SH-SY5Y (cell line): ENCODE measurements around the gene PLOD2.

Source experiments
- GATA2 ChIP-seq: IDR thresholded peaks from 2 replicates; pipeline ENCODE4 v1.6.1; 2011; ENCODE audit warnings: mild to moderate bottlenecking, low read depth, low read length
- GATA3 ChIP-seq: IDR thresholded peaks from 2 replicates; pipeline ENCODE4 v1.6.1; 2011; ENCODE audit warnings: low read depth, mild to moderate bottlenecking, low read length, moderate library complexity

DNA sequence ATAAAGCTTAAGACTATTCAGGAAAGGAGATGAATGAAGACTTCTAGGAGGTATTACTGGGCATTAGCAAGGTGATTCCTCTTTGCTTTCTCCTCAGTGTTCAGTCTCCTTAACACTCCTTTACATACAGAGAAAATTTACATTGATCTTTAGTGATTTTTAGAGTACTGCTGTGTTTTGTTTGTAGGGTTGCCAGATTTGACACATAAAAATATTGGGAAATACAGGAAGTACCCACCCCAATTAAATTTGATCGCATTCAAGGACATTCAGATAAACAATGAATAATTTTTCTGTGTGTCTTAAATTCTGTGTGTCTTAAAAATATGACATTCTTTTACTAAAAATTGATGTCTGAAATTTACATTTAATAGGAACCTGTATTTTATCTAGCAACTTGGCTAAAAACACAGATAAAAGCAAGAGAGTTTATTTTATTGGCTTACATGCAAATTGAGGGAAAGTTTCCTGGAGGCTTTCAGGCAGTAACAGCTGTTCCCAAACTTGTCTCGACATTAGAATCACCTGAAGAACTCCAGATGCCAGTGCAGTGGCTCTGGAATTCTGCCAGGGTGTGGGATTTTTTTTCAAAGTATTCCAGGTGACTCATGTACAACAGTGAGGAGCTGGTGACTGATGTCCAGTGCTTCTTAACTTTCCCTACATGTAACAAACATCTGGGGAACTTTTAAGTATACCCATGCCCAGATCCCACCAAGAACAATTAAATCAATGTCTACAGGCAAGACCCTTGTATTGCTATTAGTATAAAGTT lies 23.4 kb upstream of the PLOD2 start:
- TF ChIP-seq GATA3 (no peak), GATA2 (no peak)
